GM23338 (cell line): ENCODE measurements around the gene ATIC.

Experiments used
- CREB1 ChIP-seq: fragments of 250-450 bp; sonication (Bioruptor Pico); IDR thresholded peaks from 2 replicates; pipeline ENCODE4 v1.5.0; 2020; ENCODE audit warnings: low read depth, mild to moderate bottlenecking, moderate library complexity
- CTCF ChIP-seq, 2 experiments: fragments of 200-600 bp in 1 of 2; sonication (generic) in 1 of 2; conservative IDR thresholded peaks; 2 replicates each; pipeline versions ENCODE4 v1.5.1 to v1.6.1; 2016 to 2017; ENCODE audit warnings: antibody characterized with exemption in 2 of 2, low read depth in 2 of 2, mild to moderate bottlenecking in 2 of 2, moderate library complexity in 1 of 2
- EZH2 ChIP-seq: fragments of 200-600 bp; sonication (generic); IDR thresholded peaks from one replicate; pipeline ENCODE4 v1.8.0; 2017; ENCODE audit warnings: antibody characterized with exemption, mild to moderate bottlenecking, low read depth; ENCODE audit not compliant: unreplicated experiment
- JUNB ChIP-seq: IDR thresholded peaks from one replicate; pipeline ENCODE4 v1.6.1; 2016; ENCODE audit warnings: antibody characterized with exemption; ENCODE audit not compliant: unreplicated experiment
- POLR2AphosphoS5 ChIP-seq: IDR thresholded peaks from 2 replicates; pipeline ENCODE4 v1.6.1; 2016; ENCODE audit warnings: antibody characterized with exemption, low read depth
- REST ChIP-seq: IDR thresholded peaks from one replicate; pipeline ENCODE4 v1.6.1; 2018; ENCODE audit warnings: antibody characterized with exemption; ENCODE audit not compliant: unreplicated experiment

- TF ChIP-seq EZH2 (no peak), CTCF (conservative IDR thresholded peaks at IDR 0.05; ENCODE audit: low read depth in 2 of 2) (no peak), POLR2AphosphoS5 (no peak), CREB1 (CRISPR knock-in tag) (no peak), JUNB (no peak), REST (no peak)
Measured at GRCh38 chr2:215379039-215379438, 67.2 kb downstream of the ATIC start.
